ENCODE measurements around the gene FBXO45.
"Not testable (repeated sequence)": the region's sequence is repeated elsewhere in the genome, so short reads cannot be mapped to it uniquely, and the experiment has no call there.

GRCh38 chr3:196549312-196549711 lies 19.1 kb upstream of the FBXO45 start:
- TF ChIP-seq CTCF, EZH2 (IDR thresholded peaks at IDR 0.05): not testable (repeated sequence)
